ENCODE measurements around the gene VAV2. TPM values are rescaled to one million over a fixed set of nuclear protein-coding genes. Genes with fewer than 3 reads are reported as not detected.
"Not testable (repeated sequence)": the region's sequence is repeated elsewhere in the genome, so short reads cannot be mapped to it uniquely, and the experiment has no call there.

VAV2 gene
- total and polyA plus RNA-seq, 2 of the 4 experiments (the other 2 are of a cell fraction), result 10.8 to 13.4 TPM

DNA sequence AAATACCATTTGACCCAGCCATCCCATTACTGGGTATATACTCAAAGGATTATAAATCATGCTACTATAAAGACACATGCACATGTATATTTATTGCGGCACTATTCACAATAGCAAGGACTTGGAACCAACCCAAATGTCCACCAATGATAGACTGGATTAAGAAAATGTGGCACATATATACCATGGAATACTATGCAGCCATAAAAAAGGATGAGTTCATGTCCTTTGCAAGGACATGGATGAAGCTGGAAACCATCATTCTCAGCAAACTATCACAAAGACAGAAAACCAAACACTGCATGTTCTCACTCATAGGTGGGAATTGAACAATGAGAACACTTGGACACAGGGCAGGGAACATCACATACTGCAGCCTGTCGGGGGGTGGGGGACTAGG is 68.5 kb downstream of the VAV2 start:
- CTCF ChIA-PET; H3K4me2 ChIP-seq (ENCODE audit: low read depth, low read length); DNase-seq; intact Hi-C loops (cut with micrococcal nuclease); H3K23ac ChIP-seq (ENCODE audit: low read depth, low read length); H2BK5ac ChIP-seq (ENCODE audit: low read depth, low read length, poor library complexity, severe bottlenecking); H4K91ac ChIP-seq (ENCODE audit: insufficient read depth, low read depth, low read length); H3K27ac ChIP-seq (ENCODE audit: insufficient read depth, low read length); H3K14ac ChIP-seq (replicated peaks; ENCODE audit: low read depth, low read length); H3K9ac ChIP-seq (ENCODE audit: low read depth, low read length); ATAC-seq (ENCODE audit: low read depth); H3K4me3 ChIP-seq (ENCODE audit: insufficient read depth, low read depth, low read length); H3K56ac ChIP-seq (ENCODE audit: extremely low read depth, insufficient read depth, low read length); H2AK5ac ChIP-seq (ENCODE audit: low read depth, low read length); H3K18ac ChIP-seq (ENCODE audit: low read depth, low read length); POLR2A ChIA-PET (ENCODE audit: unreplicated experiment); dilution Hi-C loops (cut with HindIII; ENCODE audit: low sequenced_read_pairs, unreplicated experiment); H3K9me3 ChIP-seq (ENCODE audit: control insufficient read depth, insufficient read depth, low read length); H3K9me1 ChIP-seq (ENCODE audit: insufficient read depth, low read length); H2AFZ ChIP-seq (replicated peaks; ENCODE audit: low read length, poor library complexity); H3K27me3 ChIP-seq (ENCODE audit: control insufficient read depth, insufficient read depth, low read length); H4K8ac ChIP-seq (ENCODE audit: low read depth in 2 of 2, low read length in 2 of 2); H3K36me3 ChIP-seq (ENCODE audit: control insufficient read depth, insufficient read depth, low read length); in situ Hi-C loops (cut with MboI; ENCODE audit: low sequenced_read_pairs); H2BK120ac ChIP-seq (ENCODE audit: low read depth, low read length); BruUV-seq (replicated peaks); H2BK20ac ChIP-seq (ENCODE audit: low read depth, low read length); H3K4ac ChIP-seq (ENCODE audit: low read depth, low read length); H4K5ac ChIP-seq (ENCODE audit: low read depth, low read length); H2BK15ac ChIP-seq (ENCODE audit: low read depth, low read length); H2AK9ac ChIP-seq (replicated peaks; ENCODE audit: low read depth, low read length, poor library complexity): not testable (repeated sequence)
- Histone ChIP-seq H3K79me1 (ENCODE audit: low read depth in 1 of 2, low read length in 2 of 2) (peaks cover 25 to 77% of the 10 kb centered on the region in 2 experiments), H4K20me1 (ENCODE audit: insufficient read depth, low read length) (peaks cover 49% of the 10 kb centered on the region), H3K4me1 (ENCODE audit: control insufficient read depth, insufficient read depth, low read length) (peaks cover 11% of the 10 kb centered on the region)
- no CpG with 5 or more reads among the region's 2 CpGs for WGBS, 2 experiments (ENCODE audit: extremely low coverage in 2 of 2, insufficient read length in 1 of 2)
